Muscle of leg (tissue), 11 donors: ENCODE measurements around the gene ABCF3. TPM values are rescaled to one million over a fixed set of nuclear protein-coding genes. Genes with fewer than 3 reads are reported as not detected.

Source experiments
- DNase-seq: peaks from one replicate; pipeline ENCODE4 v3.0.0; 2013
- H3K27ac ChIP-seq: one replicate; pipeline ENCODE4 v1.5.1; 2013; ENCODE audit warnings: mild to moderate bottlenecking, low read length, control low read depth
- H3K27me3 ChIP-seq: one replicate; pipeline ENCODE4 v1.6.1; 2013; ENCODE audit warnings: low read length; ENCODE audit not compliant: control insufficient read depth, insufficient read depth
- H3K36me3 ChIP-seq: one replicate; pipeline ENCODE4 v1.6.1; 2013; ENCODE audit warnings: low read length; ENCODE audit not compliant: control insufficient read depth, insufficient read depth
- H3K4me1 ChIP-seq: one replicate; pipeline ENCODE4 v1.6.1; 2013; ENCODE audit warnings: low read length; ENCODE audit not compliant: control insufficient read depth, insufficient read depth
- H3K4me3 ChIP-seq: one replicate; pipeline ENCODE4 v1.5.1; 2013; ENCODE audit warnings: low read length, control low read depth
- H3K9me3 ChIP-seq: replicated peaks from 2 replicates; pipeline ENCODE4 v1.6.1; 2013; ENCODE audit warnings: low read depth, low read length; ENCODE audit not compliant: control insufficient read depth
- WGBS: methylation state at CpG from one replicate; pipeline ENCODE4 v1.1.5; 2013; ENCODE audit warnings: missing lambda C conversion rate; ENCODE audit not compliant: insufficient coverage; 5-methylcytosine and 5-hydroxymethylcytosine counted together
- polyA plus RNA-seq, 8 donors: library from polyadenylated mRNA; unstranded; fragments of 120-200 nt; gene quantifications; one replicate each; pipeline versions ENCODE4 v1.2.1 to v1.2.3, GENCODE V29; 2013; ENCODE audit warnings: inconsistent platforms in 1 of 8, low replicate concordance in 1 of 8; ENCODE audit not compliant: insufficient read length in 8 of 8, insufficient read depth in 1 of 8
- total RNA-seq: library from RNA; stranded (reverse); fragments of 120-200 nt; gene quantifications from one replicate; pipeline ENCODE4 v1.2.4, GENCODE V29; 2013

Gene ABCF3
- total and polyA plus RNA-seq, 9 donors, result 33.0 to 54.5 (median 48.7) TPM

DNA sequence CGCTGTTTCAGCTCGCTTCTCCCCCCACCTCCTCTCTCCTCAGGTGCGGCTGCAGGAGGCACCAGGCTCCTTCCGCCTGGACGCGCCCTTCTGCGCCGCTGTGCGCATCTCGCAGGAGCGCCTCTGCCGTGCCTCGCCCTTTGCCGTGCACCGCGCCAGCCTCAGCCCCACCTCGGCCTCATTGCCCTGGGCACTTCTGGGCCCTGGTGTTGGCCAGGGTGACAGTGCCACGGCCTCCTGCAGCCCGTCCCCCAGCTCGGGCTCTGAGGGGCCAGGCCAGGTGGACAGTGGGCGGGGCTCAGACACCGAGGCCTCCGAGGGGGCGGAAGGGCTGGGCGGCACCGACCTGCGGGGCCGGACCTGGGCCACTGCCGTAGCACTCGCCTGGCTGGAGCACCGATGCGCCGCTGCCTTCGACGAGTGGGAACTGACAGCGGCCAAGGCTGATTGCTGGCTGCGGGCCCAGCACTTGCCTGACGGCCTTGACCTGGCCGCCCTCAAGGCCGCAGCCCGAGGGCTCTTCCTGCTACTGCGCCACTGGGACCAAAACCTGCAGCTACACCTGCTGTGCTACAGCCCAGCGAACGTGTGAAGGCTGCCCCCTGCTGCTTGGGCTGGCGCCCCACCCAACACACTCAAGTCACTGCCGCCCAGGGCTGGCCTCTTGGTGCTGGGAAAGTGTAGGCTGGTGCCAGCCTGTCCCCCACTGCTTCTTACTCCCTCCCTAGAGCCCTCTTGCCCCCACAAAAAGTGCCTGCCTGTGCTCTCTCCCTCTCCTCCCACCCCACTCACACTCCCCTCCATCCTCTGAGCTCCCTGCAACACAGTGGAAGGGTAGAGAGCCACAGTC, 55.7 kb downstream of the ABCF3 start:
- Histone ChIP-seq H3K27me3 (peaks cover 2% of the 10 kb centered on the region), H3K4me3 (no peak overlapping the region), H3K27ac (no peak overlapping the region), H3K9me3 (no peaks in the 10 kb centered on the region), H3K4me1 (no peaks in the 10 kb centered on the region), H3K36me3 (peaks cover 36% of the 10 kb centered on the region)
- no peak for DNase-seq
- 14% methylated on average over 43 of the region's 46 CpGs for WGBS

DNA sequence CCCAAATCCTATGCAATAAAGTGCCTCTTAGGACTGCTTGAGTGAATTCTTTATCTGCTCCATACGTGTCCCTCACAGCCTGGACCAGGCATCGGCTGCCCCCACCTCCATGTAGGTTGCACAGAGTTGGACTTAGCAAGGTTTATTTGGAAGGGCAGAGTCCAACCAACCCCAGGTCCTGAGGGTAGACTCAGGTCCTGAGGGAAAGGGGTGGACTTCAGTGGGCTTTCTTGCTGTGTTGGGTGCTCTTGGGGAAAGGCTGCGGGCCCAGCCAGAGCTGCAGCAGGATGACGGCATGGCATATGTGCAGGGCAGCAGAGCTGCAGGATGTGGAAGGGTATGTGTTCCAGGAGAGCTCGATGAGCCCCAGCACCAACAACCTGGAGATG, 56.3 kb downstream of the ABCF3 start:
- DNase-seq, result no peak
- no peak overlapping the region for H3K27ac ChIP-seq
- no peak overlapping the region for H3K4me3 ChIP-seq
- WGBS, result 95% methylated on average over 3 of the region's 5 CpGs
- H3K27me3 ChIP-seq, result peaks cover 2% of the 10 kb centered on the region
- peaks cover 36% of the 10 kb centered on the region for H3K36me3 ChIP-seq
- no peaks in the 10 kb centered on the region for H3K4me1 ChIP-seq
- H3K9me3 ChIP-seq, result no peaks in the 10 kb centered on the region

Other genes with a start within 250 kb of the ABCF3 start
- gene ABCC5, start 168.3 kb upstream of the ABCF3 start, total RNA-seq, result 15.8 TPM
- 10 to 100 TPM; 17.0 to 28.7 (median 22.4) TPM for gene ABCC5, start 168.3 kb upstream of the ABCF3 start, polyA plus RNA-seq
- not detected for gene HTR3D, start 154.5 kb upstream of the ABCF3 start, total RNA-seq
- gene HTR3D, start 154.5 kb upstream of the ABCF3 start, polyA plus RNA-seq, result not detected
- not detected for gene HTR3C, start 133.2 kb upstream of the ABCF3 start, total RNA-seq
- not detected for gene HTR3C, start 133.2 kb upstream of the ABCF3 start, polyA plus RNA-seq
- gene HTR3E, start 89.1 kb upstream of the ABCF3 start, total RNA-seq, result not detected
- under 1 TPM in 1 of 8 donors, not detected in 7; 0.07 TPM for gene HTR3E, start 89.1 kb upstream of the ABCF3 start, polyA plus RNA-seq
- 32.6 TPM for gene EIF2B5, start 50.8 kb upstream of the ABCF3 start, total RNA-seq
- 10 to 100 TPM; 35.6 to 41.0 (median 38.5) TPM for gene EIF2B5, start 50.8 kb upstream of the ABCF3 start, polyA plus RNA-seq
- 37.1 TPM for gene DVL3, start 30.8 kb upstream of the ABCF3 start, total RNA-seq
- gene DVL3, start 30.8 kb upstream of the ABCF3 start, polyA plus RNA-seq, result 10 to 100 TPM; 69.4 to 96.9 (median 88.0) TPM
- gene AP2M1, start 11.3 kb upstream of the ABCF3 start, total RNA-seq, result 130 TPM
- gene AP2M1, start 11.3 kb upstream of the ABCF3 start, polyA plus RNA-seq, result 100 to 1,000 TPM; 191 to 255 (median 218) TPM
- 0.04 TPM for gene VWA5B2, start 43.4 kb downstream of the ABCF3 start, total RNA-seq
- gene VWA5B2, start 43.4 kb downstream of the ABCF3 start, polyA plus RNA-seq, result 1 to 10 TPM in 1 of 8 donors, under 1 TPM in 7; 0.23 to 1.2 (median 0.42) TPM
- 9.6 TPM for gene ALG3, start 62.8 kb downstream of the ABCF3 start, total RNA-seq
- gene ALG3, start 62.8 kb downstream of the ABCF3 start, polyA plus RNA-seq, result 10 to 100 TPM; 21.5 to 28.0 (median 23.2) TPM
- 1.6 TPM for gene EEF1AKMT4, start 63.5 kb downstream of the ABCF3 start, total RNA-seq
- 1 to 10 TPM; 1.0 to 2.1 (median 1.6) TPM for gene EEF1AKMT4, start 63.5 kb downstream of the ABCF3 start, polyA plus RNA-seq
- 0.04 TPM for gene CAMK2N2, start 75.4 kb downstream of the ABCF3 start, total RNA-seq
- gene CAMK2N2, start 75.4 kb downstream of the ABCF3 start, polyA plus RNA-seq, result under 1 TPM in 2 of 8 donors, not detected in 6; 0.10 to 0.16 TPM
- not detected for gene ECE2, start 89.8 kb downstream of the ABCF3 start, total RNA-seq
- not detected for gene ECE2, start 89.8 kb downstream of the ABCF3 start, polyA plus RNA-seq
- gene PSMD2, start 113.0 kb downstream of the ABCF3 start, total RNA-seq, result 108 TPM
- 100 to 1,000 TPM; 145 to 200 (median 185) TPM for gene PSMD2, start 113.0 kb downstream of the ABCF3 start, polyA plus RNA-seq
- 115 TPM for gene EIF4G1, start 128.4 kb downstream of the ABCF3 start, total RNA-seq
- gene EIF4G1, start 128.4 kb downstream of the ABCF3 start, polyA plus RNA-seq, result 100 to 1,000 TPM; 161 to 242 (median 202) TPM
- 9.8 TPM for gene FAM131A, start 151.4 kb downstream of the ABCF3 start, total RNA-seq
- 10 to 100 TPM in 5 of 8 donors, 1 to 10 TPM in 3; 8.4 to 14.9 (median 10.7) TPM for gene FAM131A, start 151.4 kb downstream of the ABCF3 start, polyA plus RNA-seq
- 3.5 TPM for gene CLCN2, start 175.4 kb downstream of the ABCF3 start, total RNA-seq
- gene CLCN2, start 175.4 kb downstream of the ABCF3 start, polyA plus RNA-seq, result 1 to 10 TPM; 2.5 to 5.3 (median 3.9) TPM
- gene POLR2H, start 175.5 kb downstream of the ABCF3 start, total RNA-seq, result 53.2 TPM
- 10 to 100 TPM; 39.9 to 55.0 (median 48.5) TPM for gene POLR2H, start 175.5 kb downstream of the ABCF3 start, polyA plus RNA-seq
- 0.89 TPM for gene THPO, start 192.0 kb downstream of the ABCF3 start, total RNA-seq
- 1 to 10 TPM; 1.5 to 2.8 (median 2.1) TPM for gene THPO, start 192.0 kb downstream of the ABCF3 start, polyA plus RNA-seq
- 14.1 TPM for gene CHRD, start 193.9 kb downstream of the ABCF3 start, total RNA-seq
- gene CHRD, start 193.9 kb downstream of the ABCF3 start, polyA plus RNA-seq, result 10 to 100 TPM; 14.7 to 21.9 (median 18.0) TPM